ENCODE results near the gene STX18.

The STX18 gene

DNA sequence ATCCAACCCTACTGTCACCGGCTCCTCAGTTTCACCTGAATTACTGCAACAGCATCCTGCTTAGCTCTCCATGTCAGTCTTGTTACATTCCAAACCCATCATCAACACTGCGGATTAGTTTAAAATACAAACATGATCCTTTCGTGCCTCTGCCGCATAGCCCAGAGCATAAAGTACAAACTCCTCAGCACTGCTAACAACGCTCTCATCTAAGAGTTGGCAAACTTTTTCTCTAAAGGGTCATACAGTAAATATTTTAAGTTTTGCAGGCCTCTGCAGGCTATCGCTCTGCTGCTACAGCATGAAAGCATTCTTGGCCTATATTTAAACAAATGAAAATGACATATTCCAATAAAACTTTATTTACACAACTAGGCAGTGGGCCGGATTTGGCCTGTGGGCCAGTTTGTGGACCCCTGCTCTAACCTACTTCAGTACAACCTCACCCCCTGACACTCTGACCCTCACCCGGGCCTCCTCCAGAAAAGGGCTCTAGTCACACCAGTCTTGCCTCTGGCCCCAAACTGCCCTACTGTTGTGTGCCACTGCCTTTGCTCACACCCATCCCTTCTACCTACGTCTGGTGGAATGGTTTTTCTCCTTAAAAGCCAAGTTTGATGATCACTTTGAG is 7.2 kb downstream of the STX18 start:
- H3K9me3 ChIP-seq (ENCODE audit: control insufficient read depth, insufficient read depth, low read length), result no peaks in the 10 kb centered on the region
- H3K4me3 ChIP-seq (ENCODE audit: low read length), result no peak overlapping the region
- H3K36me3 ChIP-seq (ENCODE audit: control insufficient read depth, insufficient read depth, low read length), result no peaks in the 10 kb centered on the region
- H3K27me3 ChIP-seq (ENCODE audit: control insufficient read depth, insufficient read depth, low read length), result no peaks in the 10 kb centered on the region
- no peak for DNase-seq (ENCODE audit: low read depth, low spot score)
- no peak overlapping the region for H3K27ac ChIP-seq (ENCODE audit: low read length)
- H3K4me1 ChIP-seq (ENCODE audit: control insufficient read depth, insufficient read depth, low read length), result no peaks in the 10 kb centered on the region
- no CpG with 5 or more reads among the region's 9 CpGs for WGBS (ENCODE audit: insufficient coverage, insufficient read length)

DNA sequence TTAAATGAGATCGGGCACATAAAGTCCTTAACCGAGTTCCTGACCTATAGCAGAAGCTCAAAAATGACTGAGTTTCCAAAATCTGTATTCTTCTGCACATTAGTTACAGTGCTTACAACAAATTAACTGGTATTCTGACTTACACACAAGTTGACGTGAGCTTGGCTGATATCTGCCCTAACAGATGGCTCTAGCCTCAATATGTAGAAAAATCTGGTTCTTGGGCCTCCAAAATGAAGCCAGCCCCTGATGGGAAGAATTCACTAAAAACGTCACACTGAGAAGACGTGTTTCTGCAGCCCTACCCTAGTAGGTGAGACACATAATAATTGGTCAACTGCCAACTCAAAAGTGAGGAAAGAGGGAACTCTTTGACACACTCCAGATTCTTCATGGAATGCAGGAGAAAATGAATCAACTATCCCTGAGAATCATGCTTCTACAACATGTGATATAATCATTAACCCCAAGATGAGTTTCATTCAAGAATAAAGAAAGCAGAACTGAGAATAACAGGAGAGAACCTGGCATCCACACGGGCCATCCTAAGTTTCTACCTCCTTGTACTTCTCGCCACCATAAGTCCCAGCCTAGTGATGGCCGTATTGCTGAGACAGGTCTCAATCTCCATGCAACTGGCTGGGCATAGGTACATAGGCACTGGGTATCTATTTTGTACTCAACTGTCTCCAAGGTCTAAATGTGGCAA is 8.2 kb downstream of the STX18 start:
- no peaks in the 10 kb centered on the region for H3K4me1 ChIP-seq (ENCODE audit: control insufficient read depth, insufficient read depth, low read length)
- no peak for DNase-seq (ENCODE audit: low read depth, low spot score)
- no peaks in the 10 kb centered on the region for H3K27me3 ChIP-seq (ENCODE audit: control insufficient read depth, insufficient read depth, low read length)
- no peak overlapping the region for H3K4me3 ChIP-seq (ENCODE audit: low read length)
- WGBS (ENCODE audit: insufficient coverage, insufficient read length), result no CpG with 5 or more reads among the region's 8 CpGs
- H3K27ac ChIP-seq (ENCODE audit: low read length), result no peak overlapping the region
- H3K9me3 ChIP-seq (ENCODE audit: control insufficient read depth, insufficient read depth, low read length), result no peaks in the 10 kb centered on the region
- H3K36me3 ChIP-seq (ENCODE audit: control insufficient read depth, insufficient read depth, low read length), result no peaks in the 10 kb centered on the region

DNA sequence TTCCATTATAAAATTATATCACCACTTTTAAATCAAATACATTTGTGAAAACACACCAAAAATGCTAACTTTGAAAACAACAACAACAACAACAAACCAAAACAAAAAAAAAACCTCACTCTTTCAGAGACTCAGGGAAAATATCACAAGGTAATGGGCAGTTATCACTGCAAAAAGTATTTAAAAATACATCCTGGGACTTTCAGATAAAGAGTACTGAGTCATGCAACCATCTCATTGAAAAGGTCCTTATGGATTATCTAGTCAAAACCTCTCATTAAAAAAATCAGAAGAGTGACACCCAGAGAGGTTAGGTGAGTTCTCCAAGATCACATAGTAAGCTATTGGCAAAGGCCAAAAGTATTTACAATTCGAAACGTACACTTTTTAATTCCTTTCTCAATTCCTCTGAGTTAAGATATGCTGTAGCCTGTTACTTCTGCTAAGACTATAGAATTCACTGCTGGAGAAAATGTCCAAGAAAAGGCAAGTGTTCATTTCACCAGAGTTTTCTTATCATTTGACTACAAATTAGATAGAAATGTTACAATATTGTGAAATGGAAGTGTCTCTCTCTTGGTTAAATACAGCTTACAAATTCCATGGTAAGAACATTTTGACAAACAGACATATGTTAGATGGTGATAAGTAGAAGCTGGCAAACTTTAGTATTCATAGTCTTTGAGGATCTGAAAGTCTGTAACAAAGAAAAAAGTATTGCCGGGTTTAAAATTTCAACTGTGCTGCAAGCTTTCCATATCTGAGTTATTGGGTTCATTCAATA is 9.3 kb downstream of the STX18 start:
- Histone ChIP-seq H3K36me3 (ENCODE audit: control insufficient read depth, insufficient read depth, low read length) (no peaks in the 10 kb centered on the region), H3K27me3 (ENCODE audit: control insufficient read depth, insufficient read depth, low read length) (no peaks in the 10 kb centered on the region), H3K27ac (ENCODE audit: low read length) (no peak overlapping the region), H3K9me3 (ENCODE audit: control insufficient read depth, insufficient read depth, low read length) (no peaks in the 10 kb centered on the region), H3K4me1 (ENCODE audit: control insufficient read depth, insufficient read depth, low read length) (no peaks in the 10 kb centered on the region), H3K4me3 (ENCODE audit: low read length) (no peak overlapping the region)
- DNase-seq (ENCODE audit: low read depth, low spot score), result no peak
- WGBS (ENCODE audit: insufficient coverage, insufficient read length), result no CpG with 5 or more reads among the region's 3 CpGs

DNA sequence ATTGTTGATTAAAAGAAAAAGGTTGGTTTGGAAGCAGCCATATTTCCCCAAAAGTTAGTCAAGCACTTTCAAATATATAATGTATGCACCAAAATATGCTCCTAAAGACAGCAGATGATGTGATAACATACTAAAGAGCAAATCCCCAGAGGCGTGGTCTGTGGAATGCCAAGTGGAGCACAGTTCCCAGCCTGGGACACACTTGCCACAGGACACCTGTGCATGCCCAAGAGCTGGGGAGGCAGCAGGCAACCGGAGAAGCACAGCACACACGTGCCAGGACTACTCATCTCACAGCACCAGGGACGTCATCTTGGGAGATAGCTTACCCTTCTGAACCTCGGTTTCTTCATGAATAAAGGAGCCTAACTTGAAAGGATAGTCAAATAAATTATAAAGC is 12.5 kb downstream of the STX18 start:
- Histone ChIP-seq H3K27ac (ENCODE audit: low read length) (no peak overlapping the region), H3K27me3 (ENCODE audit: control insufficient read depth, insufficient read depth, low read length) (no peaks in the 10 kb centered on the region), H3K9me3 (ENCODE audit: control insufficient read depth, insufficient read depth, low read length) (no peaks in the 10 kb centered on the region), H3K4me1 (ENCODE audit: control insufficient read depth, insufficient read depth, low read length) (no peaks in the 10 kb centered on the region), H3K4me3 (ENCODE audit: low read length) (no peak overlapping the region), H3K36me3 (ENCODE audit: control insufficient read depth, insufficient read depth, low read length) (no peaks in the 10 kb centered on the region)
- DNase-seq (ENCODE audit: low read depth, low spot score), result no peak
- no CpG with 5 or more reads among the region's 5 CpGs for WGBS (ENCODE audit: insufficient coverage, insufficient read length)

- Histone ChIP-seq H3K9me3 (ENCODE audit: control insufficient read depth, insufficient read depth, low read length) (no peaks in the 10 kb centered on the region), H3K27me3 (ENCODE audit: control insufficient read depth, insufficient read depth, low read length) (no peaks in the 10 kb centered on the region), H3K4me1 (ENCODE audit: control insufficient read depth, insufficient read depth, low read length) (no peaks in the 10 kb centered on the region), H3K27ac (ENCODE audit: low read length) (no peak overlapping the region), H3K36me3 (ENCODE audit: control insufficient read depth, insufficient read depth, low read length) (no peaks in the 10 kb centered on the region), H3K4me3 (ENCODE audit: low read length) (no peak overlapping the region)
- no peak for DNase-seq (ENCODE audit: low read depth, low spot score)
- no CpG with 5 or more reads among the region's 6 CpGs for WGBS (ENCODE audit: insufficient coverage, insufficient read length)
Measured at GRCh38 chr4:4526401-4526800, 15.4 kb downstream of the STX18 start.

DNA sequence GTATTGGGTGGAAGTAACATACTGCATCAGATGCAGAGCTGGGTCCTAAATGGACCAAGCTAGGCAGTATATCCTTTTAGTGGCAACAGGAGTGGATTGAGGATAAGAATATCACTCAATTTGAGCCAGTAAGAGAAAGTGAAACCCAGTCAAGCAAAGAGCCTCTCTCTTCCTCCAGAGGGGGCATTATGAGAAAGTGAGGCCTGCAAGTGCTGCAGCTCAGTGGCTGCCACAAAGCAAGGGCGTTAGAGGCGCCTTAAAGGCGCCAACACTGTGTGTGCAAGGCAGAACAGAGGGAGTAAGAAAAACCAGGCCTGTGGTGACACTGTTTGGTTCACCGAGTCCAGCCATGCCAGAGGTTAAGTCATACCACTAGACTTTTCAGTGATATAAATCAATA is 17.5 kb downstream of the STX18 start:
- Histone ChIP-seq H3K27ac (ENCODE audit: low read length) (no peak overlapping the region), H3K4me1 (ENCODE audit: control insufficient read depth, insufficient read depth, low read length) (no peaks in the 10 kb centered on the region), H3K4me3 (ENCODE audit: low read length) (no peak overlapping the region), H3K36me3 (ENCODE audit: control insufficient read depth, insufficient read depth, low read length) (no peaks in the 10 kb centered on the region), H3K9me3 (ENCODE audit: control insufficient read depth, insufficient read depth, low read length) (no peaks in the 10 kb centered on the region), H3K27me3 (ENCODE audit: control insufficient read depth, insufficient read depth, low read length) (no peaks in the 10 kb centered on the region)
- no peak for DNase-seq (ENCODE audit: low read depth, low spot score)
- no CpG with 5 or more reads among the region's 4 CpGs for WGBS (ENCODE audit: insufficient coverage, insufficient read length)

- DNase-seq (ENCODE audit: low read depth, low spot score), result no peak
- Histone ChIP-seq H3K4me1 (ENCODE audit: control insufficient read depth, insufficient read depth, low read length) (no peaks in the 10 kb centered on the region), H3K4me3 (ENCODE audit: low read length) (no peak overlapping the region), H3K27me3 (ENCODE audit: control insufficient read depth, insufficient read depth, low read length) (no peaks in the 10 kb centered on the region), H3K36me3 (ENCODE audit: control insufficient read depth, insufficient read depth, low read length) (no peaks in the 10 kb centered on the region), H3K27ac (ENCODE audit: low read length) (no peak overlapping the region), H3K9me3 (ENCODE audit: control insufficient read depth, insufficient read depth, low read length) (no peaks in the 10 kb centered on the region)
- WGBS (ENCODE audit: insufficient coverage, insufficient read length), result no CpG with 5 or more reads among the region's 2 CpGs
Measured at GRCh38 chr4:4521731-4522130, 20.1 kb downstream of the STX18 start.

- WGBS (ENCODE audit: insufficient coverage, insufficient read length), result no CpG with 5 or more reads among the region's 3 CpGs
- H3K4me1 ChIP-seq (ENCODE audit: control insufficient read depth, insufficient read depth, low read length), result no peaks in the 10 kb centered on the region
- no peaks in the 10 kb centered on the region for H3K9me3 ChIP-seq (ENCODE audit: control insufficient read depth, insufficient read depth, low read length)
- H3K36me3 ChIP-seq (ENCODE audit: control insufficient read depth, insufficient read depth, low read length), result no peaks in the 10 kb centered on the region
- DNase-seq (ENCODE audit: low read depth, low spot score), result no peak
- no peak overlapping the region for H3K27ac ChIP-seq (ENCODE audit: low read length)
- H3K4me3 ChIP-seq (ENCODE audit: low read length), result no peak overlapping the region
- no peaks in the 10 kb centered on the region for H3K27me3 ChIP-seq (ENCODE audit: control insufficient read depth, insufficient read depth, low read length)
Measured at GRCh38 chr4:4521136-4521535, 20.7 kb downstream of the STX18 start.

DNA sequence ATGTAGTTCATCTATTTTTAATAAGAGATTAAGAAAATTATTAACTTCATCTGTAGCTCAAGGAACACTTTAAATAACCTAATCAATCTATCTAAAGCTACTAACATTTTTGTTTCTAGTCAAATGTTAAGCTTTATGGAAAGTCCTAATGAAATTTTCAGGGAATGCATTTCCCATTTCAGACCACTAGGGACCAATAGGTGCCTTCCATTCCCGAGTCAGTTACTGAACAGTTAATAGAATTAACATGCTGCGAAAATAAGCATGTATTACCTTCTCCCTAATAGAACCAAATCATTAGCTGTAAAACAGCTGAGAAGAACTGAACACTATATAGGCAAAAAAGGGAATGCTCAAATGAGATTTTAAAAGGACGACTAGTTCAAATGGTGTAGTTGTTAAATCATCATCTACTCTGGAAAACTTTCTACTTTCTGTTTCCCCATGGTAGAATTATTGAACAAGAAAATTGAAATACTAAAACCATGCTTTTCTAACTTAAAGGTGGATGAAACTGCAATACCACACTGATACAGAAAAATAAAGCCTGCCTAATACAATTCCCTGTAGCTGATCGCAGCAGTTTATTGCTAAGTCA is 22.5 kb downstream of the STX18 start:
- no peaks in the 10 kb centered on the region for H3K27me3 ChIP-seq (ENCODE audit: control insufficient read depth, insufficient read depth, low read length)
- no peak overlapping the region for H3K27ac ChIP-seq (ENCODE audit: low read length)
- H3K4me3 ChIP-seq (ENCODE audit: low read length), result no peak overlapping the region
- no peaks in the 10 kb centered on the region for H3K36me3 ChIP-seq (ENCODE audit: control insufficient read depth, insufficient read depth, low read length)
- WGBS (ENCODE audit: insufficient coverage, insufficient read length), result no CpG with 5 or more reads among the region's 4 CpGs
- H3K9me3 ChIP-seq (ENCODE audit: control insufficient read depth, insufficient read depth, low read length), result no peaks in the 10 kb centered on the region
- H3K4me1 ChIP-seq (ENCODE audit: control insufficient read depth, insufficient read depth, low read length), result no peaks in the 10 kb centered on the region
- DNase-seq (ENCODE audit: low read depth, low spot score), result no peak

- Histone ChIP-seq H3K4me1 (ENCODE audit: control insufficient read depth, insufficient read depth, low read length) (no peaks in the 10 kb centered on the region), H3K27ac (ENCODE audit: low read length) (no peak overlapping the region), H3K36me3 (ENCODE audit: control insufficient read depth, insufficient read depth, low read length) (no peaks in the 10 kb centered on the region), H3K9me3 (ENCODE audit: control insufficient read depth, insufficient read depth, low read length) (no peaks in the 10 kb centered on the region), H3K4me3 (ENCODE audit: low read length) (no peak overlapping the region), H3K27me3 (ENCODE audit: control insufficient read depth, insufficient read depth, low read length) (no peaks in the 10 kb centered on the region)
- no CpG with 5 or more reads among the region's 5 CpGs for WGBS (ENCODE audit: insufficient coverage, insufficient read length)
- no peak for DNase-seq (ENCODE audit: low read depth, low spot score)
Measured at GRCh38 chr4:4518747-4519146, 23.1 kb downstream of the STX18 start.
